ENCODE results near the gene KCNMA1. TPM values are rescaled to one million over a fixed set of nuclear protein-coding genes. Genes with fewer than 3 reads are reported as not detected.

KCNMA1 gene
- total and polyA plus RNA-seq, 10 of the 15 experiments (the other 5 are each of a cell fraction or from before 2014, with no cell fraction given) = 8.5 to 77.0 (median 21.3) TPM

GRCh38 chr10:77542710-77543259 is 94.8 kb downstream of the KCNMA1 start:
- intact Hi-C loops (cut with micrococcal nuclease; ENCODE audit: unreplicated experiment) = no loop called here
- H3K79me2 ChIP-seq (ENCODE audit: control insufficient read depth, insufficient read depth, low read length) = no peaks in the 10 kb centered on the region
- H3K4me3 ChIP-seq = no peak overlapping the region
- H3K4me1 ChIP-seq (ENCODE audit: control insufficient read depth, insufficient read depth, low read length) = no peaks in the 10 kb centered on the region
- ATAC-seq = no peak
- ChIA-PET CTCF (interaction anchor here (1.0 to 3.4 kb wide), 4 partner anchors 10 to 20 kb away, joined by 3 to 16 read pairs (median 4); no protein-coding TSS in a partner anchor), SMC1A (ENCODE audit: uncharacterized antibody, unreplicated experiment) (interaction anchor here (0.9 to 2.6 kb wide), 6 partner anchors 10 to 91 kb away, joined by 3 to 9 read pairs (median 7); no protein-coding TSS in a partner anchor), RAD21 (ENCODE audit: unreplicated experiment) (interaction anchor here (1.7 to 2.3 kb wide), 2 partner anchors 9 to 20 kb away, joined by 5 to 7 read pairs; no protein-coding TSS in a partner anchor), POLR2A (interaction anchor here (0.6 to 1.2 kb wide), 2 partner anchors 20 to 50 kb away, joined by 3 read pairs; no protein-coding TSS in a partner anchor)
- in situ Hi-C loops (cut with MboI) = no loop called here
- H3K9me3 ChIP-seq (replicated peaks; ENCODE audit: control insufficient read depth, insufficient read depth, low read length) = no peaks in the 10 kb centered on the region
- H3K27me3 ChIP-seq (replicated peaks in 1 of 2; ENCODE audit: control insufficient read depth in 2 of 2, insufficient read depth in 2 of 2, low read length in 1 of 2) = no peaks in the 10 kb centered on the region
- 44% methylated on average over 2 of the region's 2 CpGs for WGBS (ENCODE audit: insufficient coverage, insufficient replicate concordance, low lambda C conversion rate, missing lambda C conversion rate)
- no peak for FAIRE-seq
- H3K36me3 ChIP-seq (ENCODE audit: control insufficient read depth in 2 of 2, insufficient read depth in 2 of 2, low read length in 1 of 2) = no peaks in the 10 kb centered on the region; a peak in 1 of 4 replicates
- no peak overlapping the region for H3K9ac ChIP-seq (ENCODE audit: control insufficient read depth, insufficient read depth, low read length)
- H2AFZ ChIP-seq (ENCODE audit: control insufficient read depth, low read depth, low read length) = no peak overlapping the region
- no peak for DNase-seq (ENCODE audit: low read depth, low spot score)
- no peak overlapping the region for H3K4me2 ChIP-seq (ENCODE audit: control insufficient read depth, insufficient read depth)
- BruUV-seq (replicated peaks) = no TSS peak
- H4K20me1 ChIP-seq (ENCODE audit: control insufficient read depth, insufficient read depth) = no peaks in the 10 kb centered on the region
- no peak overlapping the region for H3K27ac ChIP-seq (ENCODE audit: control insufficient read depth, insufficient read depth)
- no peak for TF ChIP-seq ZNF592 (IDR thresholded peaks at IDR 0.05)
- TF ChIP-seq USF1 (IDR thresholded peaks at IDR 0.05; ENCODE audit: borderline replicate concordance, extremely low read length, insufficient read depth, low read depth, low read length) = no peak
- no peak for TF ChIP-seq IKZF1 (conservative IDR thresholded peaks at IDR 0.05)
- TF ChIP-seq NFYA (IDR thresholded peaks at IDR 0.05; ENCODE audit: borderline replicate concordance, low read depth, low read length) = no peak
- TF ChIP-seq ASH2L (IDR thresholded peaks at IDR 0.05; ENCODE audit: borderline replicate concordance, low read depth) = no peak
- TF ChIP-seq ZNF207 (IDR thresholded peaks at IDR 0.05; ENCODE audit: borderline replicate concordance) = no peak
- no peak for TF ChIP-seq BHLHE40 (IDR thresholded peaks at IDR 0.05; ENCODE audit: borderline replicate concordance in 1 of 2, low read depth in 2 of 2, low read length in 1 of 2)
- TF ChIP-seq PRDM15 (CRISPR knock-in tag; IDR thresholded peaks at IDR 0.05) = no peak
- TF ChIP-seq ESRRA (IDR thresholded peaks at IDR 0.05; ENCODE audit: low read length) = no peak
- TF ChIP-seq IRF3 (IDR thresholded peaks at IDR 0.05) = no peak
- no peak for TF ChIP-seq CHD4 (IDR thresholded peaks at IDR 0.05)
